NCI-H460 (cell line): ENCODE results near the gene PRSS27. TPM values are rescaled to one million over a fixed set of nuclear protein-coding genes. Genes with fewer than 3 reads are reported as not detected.
"Not testable (repeated sequence)": the region's sequence is repeated elsewhere in the genome, so short reads cannot be mapped to it uniquely, and the experiment has no call there.

Experiments used
- DNase-seq: peaks from one replicate; pipeline ENCODE4 v3.0.0-alpha.2; 2016; ENCODE audit warnings: low read depth; ENCODE audit errors: extremely low read depth
- total RNA-seq: library from RNA; depleted of rRNA; stranded (reverse); fragments of >200 nt; shearing (Covaris generic); gene quantifications from 2 replicates; pipeline ENCODE4 v1.2.3, GENCODE V29; 2014

Gene PRSS27
- total RNA-seq, 1 experiment from 2014 or later = 3.0 TPM

GRCh38 chr16:2682209-2683021 is 37.6 kb downstream of the PRSS27 start, which contains the start of gene KCTD5:
KCTD5 (plus strand) TSS chr16:2682523; CDS start chr16:2682549, 26 bp downstream.
- DNase-seq = peak; percentile 93

- DNase-seq = peak; percentile 54
Measured at GRCh38 chr16:2680360-2680759, 39.7 kb downstream of the PRSS27 start.

GRCh38 chr16:2679902-2680301 is 40.1 kb downstream of the PRSS27 start:
- not testable (repeated sequence) for DNase-seq

GRCh38 chr16:2678206-2678965 is 41.6 kb downstream of the PRSS27 start:
- DNase-seq = not testable (repeated sequence)

- DNase-seq = not testable (repeated sequence)
Measured at GRCh38 chr16:2676937-2677336, 43.1 kb downstream of the PRSS27 start.

GRCh38 chr16:2675714-2676113 is 44.3 kb downstream of the PRSS27 start:
- no peak for DNase-seq

- DNase-seq = no peak
Measured at GRCh38 chr16:2675021-2675420, 45.0 kb downstream of the PRSS27 start.

- peak; percentile 93 for DNase-seq
Measured at GRCh38 chr16:2673066-2673999, 46.7 kb downstream of the PRSS27 start.

- DNase-seq = no peak
Measured at GRCh38 chr16:2671741-2672140, 48.3 kb downstream of the PRSS27 start.

- DNase-seq = not testable (repeated sequence)
Measured at GRCh38 chr16:2671193-2671592, 48.8 kb downstream of the PRSS27 start.

- DNase-seq = not testable (repeated sequence)
Measured at GRCh38 chr16:2670017-2670416, 50.0 kb downstream of the PRSS27 start.

GRCh38 chr16:2669587-2669986 is 50.4 kb downstream of the PRSS27 start:
- not testable (repeated sequence) for DNase-seq

- not testable (repeated sequence) for DNase-seq
Measured at GRCh38 chr16:2666671-2667070, 53.4 kb downstream of the PRSS27 start.

GRCh38 chr16:2664574-2664982 is 55.4 kb downstream of the PRSS27 start:
- no peak for DNase-seq

GRCh38 chr16:2663553-2664546 is 56.2 kb downstream of the PRSS27 start:
- no peak for DNase-seq
